ENCODE data around the gene ZYG11A. TPM values are rescaled to one million over a fixed set of nuclear protein-coding genes. Genes with fewer than 3 reads are reported as not detected.

Gene ZYG11A
- total RNA-seq, 2 experiments from 2014 or later = 0.24 to 0.27 TPM

Small RNAs within 50 kb of the gene (microRNA-seq; reads per million reads assigned to microRNA genes)
- gene MIR1273F (ENCODE audit: borderline microRNAs expressed, borderline number of aligned reads, borderline replicate concordance) = not detected
- not detected for gene MIR1273G (ENCODE audit: borderline microRNAs expressed, borderline number of aligned reads, borderline replicate concordance)
- gene MIR5095 (ENCODE audit: borderline microRNAs expressed, borderline number of aligned reads, borderline replicate concordance) = not detected

Other genes starting within 250 kb of the ZYG11A start
- gene GPX7, start 240.4 kb upstream of the ZYG11A start, total RNA-seq = 10 to 100 TPM; 19.9 to 20.6 TPM
- gene SHISAL2A, start 209.6 kb upstream of the ZYG11A start, total RNA-seq = 10 to 100 TPM in 1 of 2 experiments, 1 to 10 TPM in 1; 9.9 to 11.0 TPM
- gene COA7, start 144.4 kb upstream of the ZYG11A start, total RNA-seq = 10 to 100 TPM; 17.9 to 18.7 TPM
- gene ZYG11B, start 116.3 kb upstream of the ZYG11A start, total RNA-seq = 10 to 100 TPM; 14.2 to 14.8 TPM
- 10 to 100 TPM; 47.7 to 50.8 TPM for gene ECHDC2, start 79.0 kb downstream of the ZYG11A start, total RNA-seq
- gene SCP2, start 84.5 kb downstream of the ZYG11A start, total RNA-seq = 10 to 100 TPM; 78.1 to 81.1 TPM
- gene PODN, start 219.5 kb downstream of the ZYG11A start, total RNA-seq = not detected

All from activated CD4-positive, alpha-beta memory T cell treated with anti-CD3 and anti-CD28 coated beads for 36 hours (primary cell).